A549 (cell line): ENCODE data around the gene HIF1A.

Source experiments
- CHD4 ChIP-seq: fragments of 200-600 bp; sonication (generic); IDR thresholded peaks from 2 replicates; pipeline ENCODE4 v1.6.1; 2016; ENCODE audit warnings: antibody characterized with exemption, mild to moderate bottlenecking, borderline replicate concordance
- CTCF ChIP-seq: fragments of >200 bp; sonication (Bioruptor Twin); formaldehyde crosslinking; IDR thresholded peaks from 3 replicates; pipeline ENCODE4 v1.5.1; 2016
- FOSL2 ChIP-seq, 2 experiments: fragments of 450-650 bp in 1 of 2; fragments of >200 bp in 1 of 2; sonication (Bioruptor Twin) in 1 of 2; formaldehyde crosslinking; IDR thresholded peaks; 2 replicates each; pipeline versions ENCODE4 v1.5.0 to v1.6.1; 2016 to 2020; ENCODE audit warnings: mild to moderate bottlenecking in 1 of 2, moderate library complexity in 1 of 2
- HMGXB4 ChIP-seq: fragments of 250-450 bp; sonication (Bioruptor Pico); IDR thresholded peaks from 2 replicates; pipeline ENCODE4 v1.5.0; 2021; ENCODE audit warnings: mild to moderate bottlenecking, moderate library complexity, borderline replicate concordance
- MYC ChIP-seq: IDR thresholded peaks from 2 replicates; pipeline ENCODE4 v1.6.1; 2012; ENCODE audit warnings: mild to moderate bottlenecking, inconsistent platforms, low read length, improper control_type of control experiment, borderline replicate concordance
- PHF8 ChIP-seq: fragments of 200-600 bp; sonication (generic); IDR thresholded peaks from 2 replicates; pipeline ENCODE4 v1.6.1; 2016; ENCODE audit warnings: low read depth, mild to moderate bottlenecking, antibody characterized with exemption, moderate library complexity, borderline replicate concordance
- RFX5 ChIP-seq: fragments of 450-650 bp; IDR thresholded peaks from 2 replicates; pipeline ENCODE4 v1.7.1; 2014; ENCODE audit warnings: antibody characterized with exemption, mild to moderate bottlenecking, moderate library complexity
- TP53 ChIP-seq: fragments of 250-450 bp; sonication (Bioruptor Pico); IDR thresholded peaks from 2 replicates; pipeline ENCODE4 v1.5.0; 2021; ENCODE audit warnings: mild to moderate bottlenecking, moderate library complexity
- USF2 ChIP-seq: fragments of 450-650 bp; IDR thresholded peaks from 2 replicates; pipeline ENCODE4 v1.6.1; 2014; ENCODE audit warnings: antibody characterized with exemption

GRCh38 chr14:61694039-61694438, 1.3 kb upstream of the HIF1A start:
- TF ChIP-seq PHF8 (no peak), CTCF (no peak), CHD4 (no peak), MYC (no peak), RFX5 (no peak), FOSL2 (IDR thresholded peaks at IDR 0.05) (no peak), FOSL2 (CRISPR knock-in tag; IDR thresholded peaks at IDR 0.05) (no peak), USF2 (no peak), HMGXB4 (CRISPR knock-in tag) (no peak), TP53 (CRISPR knock-in tag) (no peak)
